Activated CD4-positive, alpha-beta T cell treated with anti-CD3 and anti-CD28 coated beads, Interleukin-2, amount 10 ng/mL, durations not matched to agents 24 days and 14 days (primary cell): Measurements from ENCODE around the gene NRN1. TPM values are rescaled to one million over a fixed set of nuclear protein-coding genes. Genes with fewer than 3 reads are reported as not detected.
"Not testable (repeated sequence)": the region's sequence is repeated elsewhere in the genome, so short reads cannot be mapped to it uniquely, and the experiment has no call there.

Experiments
- DNase-seq: peaks from one replicate; pipeline ENCODE4 v3.0.0; 2022
- H3K27ac Mint-ChIP-seq: one replicate; pipeline ENCODE4 v1.8.0; 2022; ENCODE audit warnings: mild to moderate bottlenecking, mixed read lengths
- H3K27me3 Mint-ChIP-seq: one replicate; pipeline ENCODE4 v1.8.0; 2022; ENCODE audit warnings: mixed read lengths
- H3K36me3 Mint-ChIP-seq: one replicate; pipeline ENCODE4 v1.8.0; 2022; ENCODE audit warnings: low read depth, mild to moderate bottlenecking, mixed read lengths
- H3K4me1 Mint-ChIP-seq: one replicate; pipeline ENCODE4 v1.8.0; 2021; ENCODE audit warnings: mixed read lengths
- H3K4me3 Mint-ChIP-seq: one replicate; pipeline ENCODE4 v1.8.0; 2022; ENCODE audit warnings: mild to moderate bottlenecking, moderate library complexity, mixed read lengths
- H3K9me3 Mint-ChIP-seq: one replicate; pipeline ENCODE4 v1.8.0; 2021; ENCODE audit warnings: mixed read lengths
- intact Hi-C: fragments of 100-400 bp; cut with micrococcal nuclease; formaldehyde crosslinking; loops from one replicate; pipeline ENCODE4 v1.15.1; 2023
- total RNA-seq: library from RNA; stranded (reverse); gene quantifications from 2 replicates; pipeline ENCODE4 v1.2.3, GENCODE V29; 2022

NRN1 gene
- total RNA-seq, 1 donor from 2014 or later: 4.8 TPM

GRCh38 chr6:5984150-5985089, 22.3 kb downstream of the NRN1 start:
- Mint-ChIP-seq H3K27ac (peak overlapping the region; percentile 3), H3K4me3 (peak overlapping the region; percentile 3), H3K4me1 (peaks cover 57% of the 10 kb centered on the region), H3K9me3 (peaks cover 8% of the 10 kb centered on the region), H3K27me3 (peaks cover 13% of the 10 kb centered on the region), H3K36me3 (peaks cover 1% of the 10 kb centered on the region)
- DNase-seq: peak; percentile 62
- intact Hi-C loops: loop anchor here (5.0 to 10.0 kb wide), 3 partner anchors 467 to 700 kb away; no protein-coding TSS in a partner anchor

- intact Hi-C loops: loop anchor here (1.0 to 10.0 kb wide), 4 partner anchors 15 to 697 kb away; no protein-coding TSS in a partner anchor
- Mint-ChIP-seq H3K27ac (peak overlapping the region; percentile 21), H3K4me3 (no peak overlapping the region), H3K27me3 (peaks cover 14% of the 10 kb centered on the region), H3K36me3 (peaks cover 2% of the 10 kb centered on the region), H3K9me3 (no peaks in the 10 kb centered on the region), H3K4me1 (peaks cover 40% of the 10 kb centered on the region)
- peak; percentile 63 for DNase-seq
These were observed 25.3 kb downstream of the NRN1 start for GRCh38 chr6:5981126-5982026.

- H3K4me3 Mint-ChIP-seq: no peak overlapping the region
- no peaks in the 10 kb centered on the region for H3K9me3 Mint-ChIP-seq
- peaks cover 36% of the 10 kb centered on the region for H3K4me1 Mint-ChIP-seq
- H3K27ac Mint-ChIP-seq: no peak overlapping the region
- intact Hi-C loops: loop anchor here (2.0 to 10.0 kb wide), 3 partner anchors 17 to 695 kb away; no protein-coding TSS in a partner anchor
- peaks cover 2% of the 10 kb centered on the region for H3K36me3 Mint-ChIP-seq
- H3K27me3 Mint-ChIP-seq: peaks cover 20% of the 10 kb centered on the region
- DNase-seq: no peak
These were observed 26.9 kb downstream of the NRN1 start for GRCh38 chr6:5979650-5980420.

GRCh38 chr6:5976811-5977210, 29.9 kb downstream of the NRN1 start:
- Mint-ChIP-seq H3K27ac (no peak overlapping the region), H3K27me3 (peaks cover 22% of the 10 kb centered on the region), H3K4me3 (no peak overlapping the region), H3K9me3 (peaks cover 4% of the 10 kb centered on the region), H3K36me3 (peaks cover 2% of the 10 kb centered on the region), H3K4me1 (peaks cover 18% of the 10 kb centered on the region)
- intact Hi-C loops: no loop called here
- DNase-seq: no peak

GRCh38 chr6:5968817-5969734, 37.6 kb downstream of the NRN1 start:
- intact Hi-C loops: no loop called here
- Mint-ChIP-seq H3K4me1 (peaks cover 6% of the 10 kb centered on the region), H3K36me3 (no peaks in the 10 kb centered on the region), H3K27ac (no peak overlapping the region), H3K27me3 (peaks cover 16% of the 10 kb centered on the region), H3K9me3 (peaks cover 4% of the 10 kb centered on the region), H3K4me3 (no peak overlapping the region)
- no peak for DNase-seq

- intact Hi-C loops, DNase-seq, H3K4me1 Mint-ChIP-seq, H3K9me3 Mint-ChIP-seq, H3K36me3 Mint-ChIP-seq, H3K4me3 Mint-ChIP-seq, H3K27ac Mint-ChIP-seq: not testable (repeated sequence)
- peaks cover 19% of the 10 kb centered on the region for H3K27me3 Mint-ChIP-seq
These were observed 38.7 kb downstream of the NRN1 start for GRCh38 chr6:5968036-5968435.

GRCh38 chr6:5967594-5967993, 39.1 kb downstream of the NRN1 start:
- no peak for DNase-seq
- intact Hi-C loops: no loop called here
- Mint-ChIP-seq H3K27ac (no peak overlapping the region), H3K4me1 (peaks cover 6% of the 10 kb centered on the region), H3K9me3 (peaks cover 1% of the 10 kb centered on the region), H3K36me3 (no peaks in the 10 kb centered on the region), H3K27me3 (peaks cover 19% of the 10 kb centered on the region), H3K4me3 (no peak overlapping the region)

- no peaks in the 10 kb centered on the region for H3K36me3 Mint-ChIP-seq
- H3K9me3 Mint-ChIP-seq: no peaks in the 10 kb centered on the region
- peaks cover 15% of the 10 kb centered on the region for H3K27me3 Mint-ChIP-seq
- intact Hi-C loops: no loop called here
- H3K4me1 Mint-ChIP-seq: no peaks in the 10 kb centered on the region
- H3K4me3 Mint-ChIP-seq: no peak overlapping the region
- H3K27ac Mint-ChIP-seq: no peak overlapping the region
- no peak for DNase-seq
These were observed 43.9 kb downstream of the NRN1 start for GRCh38 chr6:5962794-5963193.

- H3K27me3 Mint-ChIP-seq: peaks cover 15% of the 10 kb centered on the region
These were observed 44.9 kb downstream of the NRN1 start for GRCh38 chr6:5961836-5962235.

GRCh38 chr6:5960456-5960855, 46.3 kb downstream of the NRN1 start:
- intact Hi-C loops: no loop called here
- Mint-ChIP-seq H3K9me3 (no peaks in the 10 kb centered on the region), H3K27ac (no peak overlapping the region), H3K4me3 (no peak overlapping the region), H3K4me1 (no peaks in the 10 kb centered on the region), H3K27me3 (peaks cover 19% of the 10 kb centered on the region), H3K36me3 (no peaks in the 10 kb centered on the region)
- no peak for DNase-seq

More at GRCh38 chr6:5961836-5962235, 44.9 kb downstream of the NRN1 start:
- no peak for DNase-seq
- Mint-ChIP-seq H3K36me3 (no peaks in the 10 kb centered on the region), H3K4me1 (no peaks in the 10 kb centered on the region), H3K27ac (no peak overlapping the region), H3K4me3 (no peak overlapping the region), H3K9me3 (no peaks in the 10 kb centered on the region)
- intact Hi-C loops: no loop called here

GRCh38 chr6:5958921-5959320, 47.8 kb downstream of the NRN1 start:
- Mint-ChIP-seq H3K9me3 (no peaks in the 10 kb centered on the region), H3K4me3 (no peak overlapping the region), H3K4me1 (no peaks in the 10 kb centered on the region), H3K27me3 (peaks cover 25% of the 10 kb centered on the region), H3K27ac (no peak overlapping the region), H3K36me3 (no peaks in the 10 kb centered on the region)
- intact Hi-C loops: no loop called here
- DNase-seq: no peak

GRCh38 chr6:5956939-5957338, 49.8 kb downstream of the NRN1 start:
- H3K36me3 Mint-ChIP-seq: no peaks in the 10 kb centered on the region
- intact Hi-C loops: no loop called here
- no peaks in the 10 kb centered on the region for H3K9me3 Mint-ChIP-seq
- no peak overlapping the region for H3K27ac Mint-ChIP-seq
- no peaks in the 10 kb centered on the region for H3K4me1 Mint-ChIP-seq
- no peak for DNase-seq
- peaks cover 31% of the 10 kb centered on the region for H3K27me3 Mint-ChIP-seq
- no peak overlapping the region for H3K4me3 Mint-ChIP-seq
